NCI-H187 (cell line): ENCODE data around the gene HMGB2.

Experiments
- DNase-seq, 2 experiments: peaks; one replicate each; lab custom pipeline; 2025; lab: John Stamatoyannopoulos, UW

HMGB2 gene

DNA sequence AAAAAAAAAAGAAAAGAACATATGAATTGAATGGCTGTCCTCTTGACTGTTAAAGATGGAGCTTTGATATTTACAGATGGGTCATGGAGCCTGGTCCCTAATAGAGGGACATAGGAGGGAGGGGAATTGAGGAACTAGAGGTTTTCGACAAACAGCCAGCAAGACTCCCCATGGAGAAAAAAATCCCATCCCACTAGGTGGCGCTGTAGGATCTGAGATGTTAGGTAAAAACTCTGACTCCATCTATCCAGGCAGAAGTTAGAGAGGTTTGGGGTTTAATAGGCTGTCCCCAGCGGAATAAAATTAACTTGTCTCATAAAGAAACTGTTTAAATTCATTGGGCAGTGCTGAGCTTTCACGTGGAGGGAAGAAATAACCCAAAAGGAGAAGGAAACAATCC is 45.9 kb downstream of the HMGB2 start:
- no peak for DNase-seq

DNA sequence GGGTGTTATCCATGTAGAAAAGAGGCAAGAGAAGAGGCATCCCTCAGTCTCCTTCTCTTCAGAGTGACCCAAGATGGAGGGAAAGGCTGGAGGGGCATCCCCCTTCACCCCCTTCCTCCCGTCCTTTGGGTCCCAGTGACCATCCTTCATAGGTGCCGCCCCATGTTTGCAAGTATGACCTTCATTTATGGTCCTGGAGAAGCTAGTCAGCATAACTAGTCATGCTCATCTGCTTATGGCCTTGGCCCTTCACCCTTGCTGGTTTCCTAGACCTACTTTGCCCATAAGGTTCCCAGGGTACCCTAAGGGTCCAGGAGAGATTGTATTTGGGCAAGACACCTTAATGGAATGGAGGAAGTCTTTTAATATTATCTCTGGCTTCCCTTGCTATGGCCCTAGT is 46.7 kb downstream of the HMGB2 start:
- no peak for DNase-seq

GRCh38 chr4:173284463-173284862 is 49.7 kb downstream of the HMGB2 start:
- DNase-seq = no peak

DNA sequence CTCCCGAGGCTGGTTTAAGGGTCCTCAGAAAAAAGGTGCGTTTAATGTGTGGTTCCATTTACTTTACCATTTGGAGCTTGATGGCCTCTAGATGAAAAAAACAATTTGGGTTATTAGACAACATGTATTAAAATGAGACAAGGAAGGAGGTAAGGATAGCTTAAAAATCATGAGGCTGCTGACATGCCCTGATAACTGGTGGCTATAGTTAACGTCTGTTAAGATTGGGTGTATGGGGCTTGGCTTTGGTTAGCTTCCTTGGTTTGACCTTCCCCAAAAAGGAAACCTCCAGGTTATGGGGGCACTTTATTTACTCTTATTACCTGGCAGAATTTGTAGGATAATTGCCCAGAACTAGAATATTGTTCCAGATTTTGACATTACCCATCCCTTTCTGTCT is 51.5 kb downstream of the HMGB2 start:
- no peak for DNase-seq

- no peak for DNase-seq
These were observed 51.9 kb downstream of the HMGB2 start for GRCh38 chr4:173282256-173282562.

- DNase-seq = no peak
These were observed 52.5 kb downstream of the HMGB2 start for GRCh38 chr4:173281406-173282255.
